Neural cell (in vitro differentiated cells): ENCODE data around the gene LRP5. TPM values are rescaled to one million over a fixed set of nuclear protein-coding genes. Genes with fewer than 3 reads are reported as not detected.

Source experiments
- H2AFZ ChIP-seq: fragments of 200-600, 300-800 bp; sonication (generic), shearing (Covaris generic); 2 replicates; pipeline ENCODE4 v1.6.0; 2014; ENCODE audit warnings: low read depth, mild to moderate bottlenecking, antibody characterized with exemption, low read length, moderate library complexity
- H3F3A ChIP-seq: fragments of 200-600 bp; shearing (Covaris generic); 2 replicates; pipeline ENCODE4 v1.6.1; 2016; ENCODE audit warnings: mild to moderate bottlenecking, moderate library complexity, mixed read lengths, antibody characterized with exemption, low read length; ENCODE audit not compliant: insufficient read depth, poor library complexity, severe bottlenecking
- H3K27ac ChIP-seq: fragments of 200-600, 300-800 bp; sonication (generic), shearing (Covaris generic); 2 replicates; pipeline ENCODE4 v1.5.1; 2014; ENCODE audit warnings: mild to moderate bottlenecking, low read length, moderate library complexity
- H3K27me3 ChIP-seq: fragments of 300-800, 200-600 bp; sonication (generic), shearing (Covaris generic); 2 replicates; pipeline ENCODE4 v1.6.0; 2014; ENCODE audit warnings: mild to moderate bottlenecking, low read depth, low read length, moderate library complexity; ENCODE audit not compliant: insufficient read depth
- H3K36me3 ChIP-seq: fragments of 300-800, 200-600 bp; sonication (generic), shearing (Covaris generic); 2 replicates; pipeline ENCODE4 v1.5.1; 2014; ENCODE audit warnings: mild to moderate bottlenecking, antibody characterized with exemption, low read length, moderate library complexity; ENCODE audit not compliant: insufficient read depth
- H3K4me2 ChIP-seq: fragments of 300-800, 200-600 bp; sonication (generic), shearing (Covaris generic); 2 replicates; pipeline ENCODE4 v1.6.0; 2014; ENCODE audit warnings: mild to moderate bottlenecking, low read length
- H3K4me3 ChIP-seq: fragments of 300-800, 200-600 bp; sonication (generic), shearing (Covaris generic); 2 replicates; pipeline ENCODE4 v1.5.1; 2014; ENCODE audit warnings: mild to moderate bottlenecking, low read length, moderate library complexity
- H3K79me2 ChIP-seq: fragments of 200-600 bp; shearing (Covaris generic); replicated peaks from 2 replicates; pipeline ENCODE4 v1.6.0; 2014; ENCODE audit warnings: mild to moderate bottlenecking, low read length, moderate library complexity; ENCODE audit not compliant: insufficient read depth
- H3K9ac ChIP-seq: fragments of 300-800, 200-600 bp; sonication (generic), shearing (Covaris generic); 2 replicates; pipeline ENCODE4 v1.6.1; 2016; ENCODE audit warnings: mild to moderate bottlenecking, low read length, mixed read lengths
- H3K9me2 ChIP-seq: fragments of 200-600 bp; shearing (Covaris generic); 2 replicates; pipeline ENCODE4 v1.6.1; 2016; ENCODE audit warnings: mild to moderate bottlenecking, low read length, mixed read lengths; ENCODE audit not compliant: insufficient read depth
- H3K9me3 ChIP-seq: fragments of 200-600, 300-800 bp; sonication (generic), shearing (Covaris generic); 2 replicates; pipeline ENCODE4 v1.6.1; 2016; ENCODE audit warnings: mild to moderate bottlenecking, mixed run types, low read length, moderate library complexity, mixed read lengths
- H4K20me1 ChIP-seq: fragments of 200-600 bp; shearing (Covaris generic); 2 replicates; pipeline ENCODE4 v1.6.1; 2016; ENCODE audit warnings: mild to moderate bottlenecking, mixed run types; ENCODE audit not compliant: insufficient read depth
- EP300 ChIP-seq: fragments of 450-650 bp; conservative IDR thresholded peaks from 2 replicates; pipeline ENCODE4 v1.6.1; 2014; ENCODE audit warnings: antibody characterized with exemption, mild to moderate bottlenecking, moderate library complexity; ENCODE audit not compliant: poor library complexity, severe bottlenecking
- EZH2 ChIP-seq: fragments of 200-600, 300-800 bp; shearing (Covaris generic), sonication (generic); IDR thresholded peaks from 2 replicates; pipeline ENCODE4 v1.6.1; 2014; ENCODE audit warnings: antibody characterized with exemption, low read length, borderline replicate concordance, mild to moderate bottlenecking; ENCODE audit not compliant: insufficient read depth, poor library complexity, severe bottlenecking
- MXI1 ChIP-seq: fragments of 450-650 bp; conservative IDR thresholded peaks from 2 replicates; pipeline ENCODE4 v1.6.1; 2014; ENCODE audit warnings: antibody characterized with exemption, mild to moderate bottlenecking; ENCODE audit not compliant: poor library complexity, severe bottlenecking
- POLR2AphosphoS5 ChIP-seq: IDR thresholded peaks from 2 replicates; pipeline ENCODE4 v1.6.1; 2012
- RAD21 ChIP-seq: fragments of 450-650 bp; conservative IDR thresholded peaks from 2 replicates; pipeline ENCODE4 v1.6.1; 2014; ENCODE audit warnings: antibody characterized with exemption, mild to moderate bottlenecking, moderate library complexity
- SMC3 ChIP-seq: fragments of 450-650 bp; conservative IDR thresholded peaks from 2 replicates; pipeline ENCODE4 v1.6.1; 2014; ENCODE audit warnings: antibody characterized with exemption, mild to moderate bottlenecking, moderate library complexity; ENCODE audit not compliant: poor library complexity
- TAF1 ChIP-seq: IDR thresholded peaks from 2 replicates; pipeline ENCODE4 v1.6.1; 2012; ENCODE audit warnings: low read depth
- polyA plus RNA-seq: library from polyadenylated mRNA; depleted of rRNA; stranded (reverse); fragments of >200 nt; gene quantifications from 2 replicates; pipeline ENCODE4 v1.2.3, GENCODE V29; 2014
- TF ChIP-seq, protein P1 (sequence below): IDR thresholded peaks from 2 replicates; pipeline ENCODE4 v1.6.1; 2012; ENCODE audit warnings: borderline replicate concordance
- TF ChIP-seq, protein P2 (sequence below): fragments of 450-650 bp; IDR thresholded peaks from 2 replicates; pipeline ENCODE4 v1.5.1; 2014; ENCODE audit warnings: antibody characterized with exemption, mild to moderate bottlenecking, moderate library complexity; ENCODE audit not compliant: poor library complexity, severe bottlenecking

The LRP5 gene
- polyA plus RNA-seq, 1 donor from 2014 or later, result 3.0 TPM

DNA sequence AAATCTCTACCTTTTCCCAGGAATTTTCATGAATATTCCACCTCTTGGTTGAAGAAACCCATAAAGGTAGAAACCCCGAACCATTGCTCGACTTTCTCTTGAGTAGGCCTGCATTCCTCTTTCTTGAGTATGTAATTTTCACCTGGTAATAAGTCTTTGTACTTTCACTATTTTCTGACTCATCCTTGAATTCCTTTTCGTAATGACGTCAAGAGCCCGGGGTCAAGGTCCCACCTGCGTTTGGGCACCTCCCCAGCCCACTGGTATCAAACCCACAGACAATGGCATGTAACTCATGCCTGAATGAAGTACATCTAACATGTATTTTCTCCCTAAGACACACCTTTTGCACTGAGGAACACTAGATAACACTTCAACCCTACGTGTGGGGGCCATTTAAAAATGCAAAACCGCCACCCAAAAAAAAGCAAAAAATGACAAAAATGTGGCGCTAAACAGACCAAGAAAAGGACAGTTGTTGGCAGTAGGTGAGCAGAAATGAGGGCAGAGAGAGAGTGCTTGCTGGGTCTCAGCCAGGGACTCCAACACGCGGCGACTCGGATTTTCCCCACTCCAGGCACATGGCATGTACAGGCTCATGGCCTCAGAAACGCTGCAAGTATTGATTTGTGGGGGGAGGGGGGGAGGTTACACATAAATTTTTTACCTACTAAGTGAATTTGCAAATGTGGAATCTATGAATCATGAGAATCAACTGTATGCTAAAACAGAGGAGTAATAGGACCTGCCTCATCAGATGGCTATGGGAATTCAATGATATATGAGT is 36.5 kb upstream of the LRP5 start:
- H3F3A ChIP-seq, result no peaks in the 10 kb centered on the region
- no peaks in the 10 kb centered on the region for H3K9me3 ChIP-seq
- H2AFZ ChIP-seq, result no peak overlapping the region
- H3K4me3 ChIP-seq, result no peak overlapping the region
- no peak overlapping the region for H3K9ac ChIP-seq
- TF ChIP-seq TAF1 (no peak), MXI1 (no peak), EZH2 (no peak), SMC3 (no peak), POLR2AphosphoS5 (no peak), RAD21 (no peak), EP300 (no peak)
- TF ChIP-seq, protein P1, sequence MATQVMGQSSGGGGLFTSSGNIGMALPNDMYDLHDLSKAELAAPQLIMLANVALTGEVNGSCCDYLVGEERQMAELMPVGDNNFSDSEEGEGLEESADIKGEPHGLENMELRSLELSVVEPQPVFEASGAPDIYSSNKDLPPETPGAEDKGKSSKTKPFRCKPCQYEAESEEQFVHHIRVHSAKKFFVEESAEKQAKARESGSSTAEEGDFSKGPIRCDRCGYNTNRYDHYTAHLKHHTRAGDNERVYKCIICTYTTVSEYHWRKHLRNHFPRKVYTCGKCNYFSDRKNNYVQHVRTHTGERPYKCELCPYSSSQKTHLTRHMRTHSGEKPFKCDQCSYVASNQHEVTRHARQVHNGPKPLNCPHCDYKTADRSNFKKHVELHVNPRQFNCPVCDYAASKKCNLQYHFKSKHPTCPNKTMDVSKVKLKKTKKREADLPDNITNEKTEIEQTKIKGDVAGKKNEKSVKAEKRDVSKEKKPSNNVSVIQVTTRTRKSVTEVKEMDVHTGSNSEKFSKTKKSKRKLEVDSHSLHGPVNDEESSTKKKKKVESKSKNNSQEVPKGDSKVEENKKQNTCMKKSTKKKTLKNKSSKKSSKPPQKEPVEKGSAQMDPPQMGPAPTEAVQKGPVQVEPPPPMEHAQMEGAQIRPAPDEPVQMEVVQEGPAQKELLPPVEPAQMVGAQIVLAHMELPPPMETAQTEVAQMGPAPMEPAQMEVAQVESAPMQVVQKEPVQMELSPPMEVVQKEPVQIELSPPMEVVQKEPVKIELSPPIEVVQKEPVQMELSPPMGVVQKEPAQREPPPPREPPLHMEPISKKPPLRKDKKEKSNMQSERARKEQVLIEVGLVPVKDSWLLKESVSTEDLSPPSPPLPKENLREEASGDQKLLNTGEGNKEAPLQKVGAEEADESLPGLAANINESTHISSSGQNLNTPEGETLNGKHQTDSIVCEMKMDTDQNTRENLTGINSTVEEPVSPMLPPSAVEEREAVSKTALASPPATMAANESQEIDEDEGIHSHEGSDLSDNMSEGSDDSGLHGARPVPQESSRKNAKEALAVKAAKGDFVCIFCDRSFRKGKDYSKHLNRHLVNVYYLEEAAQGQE, result no peak
- TF ChIP-seq, protein P2, sequence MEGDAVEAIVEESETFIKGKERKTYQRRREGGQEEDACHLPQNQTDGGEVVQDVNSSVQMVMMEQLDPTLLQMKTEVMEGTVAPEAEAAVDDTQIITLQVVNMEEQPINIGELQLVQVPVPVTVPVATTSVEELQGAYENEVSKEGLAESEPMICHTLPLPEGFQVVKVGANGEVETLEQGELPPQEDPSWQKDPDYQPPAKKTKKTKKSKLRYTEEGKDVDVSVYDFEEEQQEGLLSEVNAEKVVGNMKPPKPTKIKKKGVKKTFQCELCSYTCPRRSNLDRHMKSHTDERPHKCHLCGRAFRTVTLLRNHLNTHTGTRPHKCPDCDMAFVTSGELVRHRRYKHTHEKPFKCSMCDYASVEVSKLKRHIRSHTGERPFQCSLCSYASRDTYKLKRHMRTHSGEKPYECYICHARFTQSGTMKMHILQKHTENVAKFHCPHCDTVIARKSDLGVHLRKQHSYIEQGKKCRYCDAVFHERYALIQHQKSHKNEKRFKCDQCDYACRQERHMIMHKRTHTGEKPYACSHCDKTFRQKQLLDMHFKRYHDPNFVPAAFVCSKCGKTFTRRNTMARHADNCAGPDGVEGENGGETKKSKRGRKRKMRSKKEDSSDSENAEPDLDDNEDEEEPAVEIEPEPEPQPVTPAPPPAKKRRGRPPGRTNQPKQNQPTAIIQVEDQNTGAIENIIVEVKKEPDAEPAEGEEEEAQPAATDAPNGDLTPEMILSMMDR, result no peak
- no peak overlapping the region for H3K4me2 ChIP-seq
- no peaks in the 10 kb centered on the region for H3K27me3 ChIP-seq
- H3K79me2 ChIP-seq, result peaks cover 5% of the 10 kb centered on the region
- no peaks in the 10 kb centered on the region for H3K9me2 ChIP-seq
- no peak overlapping the region for H3K27ac ChIP-seq
- no peaks in the 10 kb centered on the region for H3K36me3 ChIP-seq
- no peaks in the 10 kb centered on the region for H4K20me1 ChIP-seq

DNA sequence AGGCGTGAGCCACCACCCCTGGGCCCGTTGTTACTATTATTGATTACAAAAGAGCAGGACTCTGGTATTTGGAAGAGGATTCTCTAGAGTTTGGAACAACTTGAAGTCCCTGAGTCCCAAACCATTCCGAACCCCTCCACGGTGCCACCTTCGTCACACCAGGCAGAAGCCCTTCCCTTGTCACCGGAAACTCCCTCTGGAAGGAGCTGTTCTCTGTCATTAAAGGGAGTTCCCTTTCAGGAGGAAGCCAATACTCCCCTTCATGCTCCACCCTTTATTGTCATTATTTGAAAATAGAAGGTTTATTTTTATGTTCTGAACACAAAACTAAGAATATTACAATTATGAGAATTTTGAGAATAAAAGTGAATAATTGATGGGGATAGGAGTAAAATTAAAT is 35.5 kb upstream of the LRP5 start:
- H3K79me2 ChIP-seq, result no peaks in the 10 kb centered on the region
- no peak overlapping the region for H3K9ac ChIP-seq
- H3K27ac ChIP-seq, result no peak overlapping the region
- H4K20me1 ChIP-seq, result no peaks in the 10 kb centered on the region
- H3K9me3 ChIP-seq, result no peaks in the 10 kb centered on the region
- H3K4me2 ChIP-seq, result no peak overlapping the region
- no peaks in the 10 kb centered on the region for H3K36me3 ChIP-seq
- no peak overlapping the region for H2AFZ ChIP-seq
- no peaks in the 10 kb centered on the region for H3F3A ChIP-seq
- H3K9me2 ChIP-seq, result no peaks in the 10 kb centered on the region
- TF ChIP-seq TAF1, result no peak
- TF ChIP-seq SMC3, result no peak
- TF ChIP-seq, protein P2, result no peak
- TF ChIP-seq POLR2AphosphoS5, result no peak
- no peak for TF ChIP-seq EZH2
- TF ChIP-seq RAD21, result no peak
- no peak for TF ChIP-seq MXI1
- TF ChIP-seq, protein P1, result no peak
- TF ChIP-seq EP300, result no peak
- H3K27me3 ChIP-seq, result no peaks in the 10 kb centered on the region
- H3K4me3 ChIP-seq, result no peak overlapping the region
